SK-N-SH treated with all-trans-retinoic acid at 6 μM for 48 hours (cell line): ENCODE measurements around the gene DNAJC15.
"Not testable (repeated sequence)": the region's sequence is repeated elsewhere in the genome, so short reads cannot be mapped to it uniquely, and the experiment has no call there.

ENCODE experiments used
- ATAC-seq: fragments of 200-7000 bp; cut with Tn5 transposase; 3 replicates; pipeline ENCODE4 v1.9.1; 2020; ENCODE audit warnings: mild to moderate bottlenecking, moderate library complexity
- ARNTL ChIP-seq: fragments of 450-650 bp; formaldehyde crosslinking; IDR thresholded peaks from 2 replicates; pipeline ENCODE4 v1.5.0; 2020; ENCODE audit warnings: low read depth, mild to moderate bottlenecking, moderate library complexity, borderline replicate concordance
- BACH2 ChIP-seq: fragments of 250-450 bp; sonication (Bioruptor Pico); IDR thresholded peaks from 2 replicates; pipeline ENCODE4 v1.9.0; 2021; ENCODE audit warnings: mild to moderate bottlenecking, borderline replicate concordance
- CSDC2 ChIP-seq: fragments of 250-450 bp; sonication (Bioruptor Pico); IDR thresholded peaks from 2 replicates; pipeline ENCODE4 v1.5.0; 2020; ENCODE audit warnings: mild to moderate bottlenecking, moderate library complexity
- ESRRG ChIP-seq: fragments of 250-450 bp; sonication (Bioruptor Pico); IDR thresholded peaks from 2 replicates; pipeline ENCODE4 v1.6.1; 2021; ENCODE audit warnings: mild to moderate bottlenecking
- GLIS3 ChIP-seq: fragments of 250-450 bp; sonication (Bioruptor Pico); IDR thresholded peaks from 2 replicates; pipeline ENCODE4 v1.5.0; 2020; ENCODE audit warnings: mild to moderate bottlenecking, moderate library complexity
- ISL1 ChIP-seq: fragments of 250-450 bp; sonication (Bioruptor Pico); IDR thresholded peaks from 2 replicates; pipeline ENCODE4 v2.1.2; 2022; ENCODE audit warnings: mild to moderate bottlenecking, moderate library complexity
- OSR1 ChIP-seq: fragments of 250-450 bp; sonication (Bioruptor Pico); IDR thresholded peaks from 2 replicates; pipeline ENCODE4 v1.8.0; 2022; ENCODE audit warnings: moderate library complexity, mild to moderate bottlenecking, inconsistent platforms
- PPARA ChIP-seq: fragments of 250-450 bp; sonication (Bioruptor Pico); IDR thresholded peaks from 2 replicates; pipeline ENCODE4 v1.5.0; 2020; ENCODE audit warnings: mild to moderate bottlenecking, borderline replicate concordance
- RARB ChIP-seq: fragments of 250-450 bp; sonication (Bioruptor Pico); IDR thresholded peaks from 2 replicates; pipeline ENCODE4 v1.8.0; 2021; ENCODE audit warnings: mild to moderate bottlenecking, moderate library complexity
- SNAI2 ChIP-seq: fragments of 250-450 bp; sonication (Bioruptor Pico); IDR thresholded peaks from 2 replicates; pipeline ENCODE4 v1.5.0; 2020; ENCODE audit warnings: mild to moderate bottlenecking, moderate library complexity
- TCF4 ChIP-seq: fragments of 250-450 bp; sonication (Bioruptor Pico); IDR thresholded peaks from 2 replicates; pipeline ENCODE4 v1.8.0; 2021; ENCODE audit warnings: mild to moderate bottlenecking, moderate library complexity, borderline replicate concordance
- TOX ChIP-seq: fragments of 250-450 bp; sonication (Bioruptor Pico); IDR thresholded peaks from 2 replicates; pipeline ENCODE4 v1.8.0; 2021; ENCODE audit warnings: mild to moderate bottlenecking, moderate library complexity, borderline replicate concordance
- ZC3H10 ChIP-seq: fragments of 250-450 bp; sonication (Bioruptor Pico); IDR thresholded peaks from 2 replicates; pipeline ENCODE4 v1.5.1; 2021; ENCODE audit warnings: mild to moderate bottlenecking, moderate library complexity
- ZFP3 ChIP-seq: fragments of 250-450 bp; sonication (Bioruptor Pico); IDR thresholded peaks from 2 replicates; pipeline ENCODE4 v1.5.0; 2020; ENCODE audit warnings: mild to moderate bottlenecking, moderate library complexity
- ZFP30 ChIP-seq: fragments of 450-650 bp; formaldehyde crosslinking; IDR thresholded peaks from 2 replicates; pipeline ENCODE4 v1.5.0; 2022; ENCODE audit warnings: mild to moderate bottlenecking, moderate library complexity
- ZNF565 ChIP-seq: fragments of 450-650 bp; formaldehyde crosslinking; conservative IDR thresholded peaks from 2 replicates; pipeline ENCODE4 v1.5.0; 2020; ENCODE audit warnings: low read depth, mild to moderate bottlenecking, moderate library complexity
- ZNF70 ChIP-seq: fragments of 450-650 bp; formaldehyde crosslinking; IDR thresholded peaks from 2 replicates; pipeline ENCODE4 v1.5.0; 2020; ENCODE audit warnings: mild to moderate bottlenecking, moderate library complexity
- ZNF8 ChIP-seq: fragments of 450-650 bp; formaldehyde crosslinking; IDR thresholded peaks from 2 replicates; pipeline ENCODE4 v1.5.0; 2020; ENCODE audit warnings: mild to moderate bottlenecking, moderate library complexity
- TF ChIP-seq, protein P1 (sequence below): fragments of 250-450 bp; sonication (Bioruptor Pico); IDR thresholded peaks from 2 replicates; pipeline ENCODE4 v1.5.1; 2021; ENCODE audit warnings: mild to moderate bottlenecking, moderate library complexity
- TF ChIP-seq, protein P2 (sequence below): fragments of 250-450 bp; sonication (Bioruptor Pico); IDR thresholded peaks from 2 replicates; pipeline ENCODE4 v1.5.0; 2020; ENCODE audit warnings: mild to moderate bottlenecking, moderate library complexity
- TF ChIP-seq, protein P3 (sequence below): fragments of 250-450 bp; sonication (Bioruptor Pico); IDR thresholded peaks from 2 replicates; pipeline ENCODE4 v1.8.0; 2020; ENCODE audit warnings: mild to moderate bottlenecking, moderate library complexity, borderline replicate concordance
- TF ChIP-seq, protein P4 (sequence below): fragments of 250-450 bp; sonication (Bioruptor Pico); IDR thresholded peaks from 2 replicates; pipeline ENCODE4 v1.8.0; 2021; ENCODE audit warnings: low read depth, mild to moderate bottlenecking, moderate library complexity, borderline replicate concordance

Gene DNAJC15

DNA sequence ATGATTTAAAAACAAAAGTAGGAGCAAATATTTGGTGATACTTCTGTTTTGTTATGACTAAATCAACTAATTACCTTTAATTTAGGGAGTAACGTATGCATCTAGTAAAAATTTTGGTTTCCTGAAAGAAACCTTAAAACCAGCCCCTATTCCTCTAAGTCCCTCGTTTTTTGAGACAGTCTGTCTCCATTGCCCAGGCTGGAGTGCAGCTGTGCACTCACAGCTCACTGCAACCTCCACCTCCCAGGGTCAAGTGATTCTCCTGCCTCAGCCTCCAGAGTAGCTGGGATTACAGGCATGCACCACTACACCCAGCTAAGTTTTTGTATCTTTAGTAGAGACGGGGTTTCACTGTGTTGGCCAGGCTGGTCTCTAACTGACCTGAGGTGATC is 52.1 kb downstream of the DNAJC15 start:
- not testable (repeated sequence) for ATAC-seq

DNA sequence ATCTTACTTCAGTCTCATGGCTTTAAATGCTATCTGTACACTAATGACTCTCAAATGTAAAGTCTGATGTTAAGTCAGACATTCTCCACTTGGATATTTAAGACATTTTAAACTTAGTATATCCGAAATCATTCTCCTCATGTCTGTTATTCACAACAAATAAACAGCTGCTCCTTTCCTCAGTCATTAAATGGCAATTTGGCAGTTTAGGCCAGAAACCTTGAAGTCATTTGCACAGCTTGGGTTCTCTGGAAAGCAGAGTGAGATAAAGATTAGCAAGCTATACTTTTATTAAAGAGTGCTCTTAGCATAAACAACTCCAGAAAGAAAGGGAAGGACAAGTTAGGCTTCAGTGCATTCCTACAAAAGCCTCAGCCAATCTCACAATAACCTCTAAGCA is 53.7 kb downstream of the DNAJC15 start:
- ATAC-seq = no peak
- TF ChIP-seq CSDC2 (CRISPR knock-in tag) (no peak), ZFP30 (CRISPR knock-in tag) (no peak), TOX (CRISPR knock-in tag) (no peak), TCF4 (no peak), ZNF565 (no peak), BACH2 (CRISPR knock-in tag) (no peak), ZC3H10 (CRISPR knock-in tag) (no peak), ARNTL (no peak), GLIS3 (CRISPR knock-in tag) (no peak), SNAI2 (CRISPR knock-in tag) (no peak), RARB (CRISPR knock-in tag) (no peak), ZNF8 (CRISPR knock-in tag) (no peak), OSR1 (CRISPR knock-in tag) (no peak), ZFP3 (CRISPR knock-in tag) (no peak), ESRRG (no peak)
- TF ChIP-seq, protein P1, sequence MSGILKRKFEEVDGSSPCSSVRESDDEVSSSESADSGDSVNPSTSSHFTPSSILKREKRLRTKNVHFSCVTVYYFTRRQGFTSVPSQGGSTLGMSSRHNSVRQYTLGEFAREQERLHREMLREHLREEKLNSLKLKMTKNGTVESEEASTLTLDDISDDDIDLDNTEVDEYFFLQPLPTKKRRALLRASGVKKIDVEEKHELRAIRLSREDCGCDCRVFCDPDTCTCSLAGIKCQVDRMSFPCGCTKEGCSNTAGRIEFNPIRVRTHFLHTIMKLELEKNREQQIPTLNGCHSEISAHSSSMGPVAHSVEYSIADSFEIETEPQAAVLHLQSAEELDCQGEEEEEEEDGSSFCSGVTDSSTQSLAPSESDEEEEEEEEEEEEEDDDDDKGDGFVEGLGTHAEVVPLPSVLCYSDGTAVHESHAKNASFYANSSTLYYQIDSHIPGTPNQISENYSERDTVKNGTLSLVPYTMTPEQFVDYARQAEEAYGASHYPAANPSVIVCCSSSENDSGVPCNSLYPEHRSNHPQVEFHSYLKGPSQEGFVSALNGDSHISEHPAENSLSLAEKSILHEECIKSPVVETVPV (CRISPR knock-in tag) = no peak
- TF ChIP-seq, protein P2, sequence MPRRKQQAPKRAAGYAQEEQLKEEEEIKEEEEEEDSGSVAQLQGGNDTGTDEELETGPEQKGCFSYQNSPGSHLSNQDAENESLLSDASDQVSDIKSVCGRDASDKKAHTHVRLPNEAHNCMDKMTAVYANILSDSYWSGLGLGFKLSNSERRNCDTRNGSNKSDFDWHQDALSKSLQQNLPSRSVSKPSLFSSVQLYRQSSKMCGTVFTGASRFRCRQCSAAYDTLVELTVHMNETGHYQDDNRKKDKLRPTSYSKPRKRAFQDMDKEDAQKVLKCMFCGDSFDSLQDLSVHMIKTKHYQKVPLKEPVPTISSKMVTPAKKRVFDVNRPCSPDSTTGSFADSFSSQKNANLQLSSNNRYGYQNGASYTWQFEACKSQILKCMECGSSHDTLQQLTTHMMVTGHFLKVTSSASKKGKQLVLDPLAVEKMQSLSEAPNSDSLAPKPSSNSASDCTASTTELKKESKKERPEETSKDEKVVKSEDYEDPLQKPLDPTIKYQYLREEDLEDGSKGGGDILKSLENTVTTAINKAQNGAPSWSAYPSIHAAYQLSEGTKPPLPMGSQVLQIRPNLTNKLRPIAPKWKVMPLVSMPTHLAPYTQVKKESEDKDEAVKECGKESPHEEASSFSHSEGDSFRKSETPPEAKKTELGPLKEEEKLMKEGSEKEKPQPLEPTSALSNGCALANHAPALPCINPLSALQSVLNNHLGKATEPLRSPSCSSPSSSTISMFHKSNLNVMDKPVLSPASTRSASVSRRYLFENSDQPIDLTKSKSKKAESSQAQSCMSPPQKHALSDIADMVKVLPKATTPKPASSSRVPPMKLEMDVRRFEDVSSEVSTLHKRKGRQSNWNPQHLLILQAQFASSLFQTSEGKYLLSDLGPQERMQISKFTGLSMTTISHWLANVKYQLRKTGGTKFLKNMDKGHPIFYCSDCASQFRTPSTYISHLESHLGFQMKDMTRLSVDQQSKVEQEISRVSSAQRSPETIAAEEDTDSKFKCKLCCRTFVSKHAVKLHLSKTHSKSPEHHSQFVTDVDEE (CRISPR knock-in tag) = no peak
- TF ChIP-seq, protein P3, sequence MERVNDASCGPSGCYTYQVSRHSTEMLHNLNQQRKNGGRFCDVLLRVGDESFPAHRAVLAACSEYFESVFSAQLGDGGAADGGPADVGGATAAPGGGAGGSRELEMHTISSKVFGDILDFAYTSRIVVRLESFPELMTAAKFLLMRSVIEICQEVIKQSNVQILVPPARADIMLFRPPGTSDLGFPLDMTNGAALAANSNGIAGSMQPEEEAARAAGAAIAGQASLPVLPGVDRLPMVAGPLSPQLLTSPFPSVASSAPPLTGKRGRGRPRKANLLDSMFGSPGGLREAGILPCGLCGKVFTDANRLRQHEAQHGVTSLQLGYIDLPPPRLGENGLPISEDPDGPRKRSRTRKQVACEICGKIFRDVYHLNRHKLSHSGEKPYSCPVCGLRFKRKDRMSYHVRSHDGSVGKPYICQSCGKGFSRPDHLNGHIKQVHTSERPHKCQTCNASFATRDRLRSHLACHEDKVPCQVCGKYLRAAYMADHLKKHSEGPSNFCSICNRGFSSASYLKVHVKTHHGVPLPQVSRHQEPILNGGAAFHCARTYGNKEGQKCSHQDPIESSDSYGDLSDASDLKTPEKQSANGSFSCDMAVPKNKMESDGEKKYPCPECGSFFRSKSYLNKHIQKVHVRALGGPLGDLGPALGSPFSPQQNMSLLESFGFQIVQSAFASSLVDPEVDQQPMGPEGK (CRISPR knock-in tag) = no peak
- TF ChIP-seq, protein P4, sequence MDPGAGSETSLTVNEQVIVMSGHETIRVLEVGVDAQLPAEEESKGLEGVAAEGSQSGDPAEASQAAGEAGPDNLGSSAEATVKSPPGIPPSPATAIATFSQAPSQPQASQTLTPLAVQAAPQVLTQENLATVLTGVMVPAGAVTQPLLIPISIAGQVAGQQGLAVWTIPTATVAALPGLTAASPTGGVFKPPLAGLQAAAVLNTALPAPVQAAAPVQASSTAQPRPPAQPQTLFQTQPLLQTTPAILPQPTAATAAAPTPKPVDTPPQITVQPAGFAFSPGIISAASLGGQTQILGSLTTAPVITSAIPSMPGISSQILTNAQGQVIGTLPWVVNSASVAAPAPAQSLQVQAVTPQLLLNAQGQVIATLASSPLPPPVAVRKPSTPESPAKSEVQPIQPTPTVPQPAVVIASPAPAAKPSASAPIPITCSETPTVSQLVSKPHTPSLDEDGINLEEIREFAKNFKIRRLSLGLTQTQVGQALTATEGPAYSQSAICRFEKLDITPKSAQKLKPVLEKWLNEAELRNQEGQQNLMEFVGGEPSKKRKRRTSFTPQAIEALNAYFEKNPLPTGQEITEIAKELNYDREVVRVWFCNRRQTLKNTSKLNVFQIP (CRISPR knock-in tag) = no peak

DNA sequence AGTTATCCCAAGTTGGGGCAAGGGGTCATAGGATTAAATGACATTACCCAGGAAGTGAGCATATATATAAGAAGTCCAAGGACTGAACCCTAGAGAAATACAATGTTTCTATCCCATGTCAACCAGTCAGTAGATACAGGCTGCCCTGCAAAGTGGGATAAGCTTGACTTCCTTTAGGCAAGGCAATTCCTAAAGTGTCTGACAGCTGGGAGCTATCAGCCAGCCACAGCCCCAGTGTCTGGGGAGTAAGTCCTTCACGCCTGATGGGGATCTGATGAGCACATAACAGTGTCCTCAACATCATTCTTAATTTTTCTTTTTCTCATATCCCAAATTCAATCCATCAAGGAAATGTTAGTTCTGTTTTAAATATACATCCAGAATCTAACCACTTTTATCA is 54.1 kb downstream of the DNAJC15 start:
- ATAC-seq = no peak
- TF ChIP-seq ZNF565 = no peak
- no peak for TF ChIP-seq ESRRG
- TF ChIP-seq ZNF8 (CRISPR knock-in tag) = no peak
- TF ChIP-seq, protein P1 (CRISPR knock-in tag) = no peak
- TF ChIP-seq OSR1 (CRISPR knock-in tag) = no peak
- no peak for TF ChIP-seq SNAI2 (CRISPR knock-in tag)
- no peak for TF ChIP-seq ZFP30 (CRISPR knock-in tag)
- TF ChIP-seq CSDC2 (CRISPR knock-in tag) = no peak
- TF ChIP-seq ISL1 = no peak
- TF ChIP-seq, protein P2 (CRISPR knock-in tag) = no peak
- no peak for TF ChIP-seq GLIS3 (CRISPR knock-in tag)
- TF ChIP-seq, protein P4 (CRISPR knock-in tag) = no peak
- TF ChIP-seq, protein P3 (CRISPR knock-in tag) = no peak
- TF ChIP-seq PPARA = no peak
- no peak for TF ChIP-seq ZNF70
- no peak for TF ChIP-seq ARNTL
- no peak for TF ChIP-seq TOX (CRISPR knock-in tag)
